ENCODE results near the gene ANXA4.
"Not testable (repeated sequence)": the region's sequence is repeated elsewhere in the genome, so short reads cannot be mapped to it uniquely, and the experiment has no call there.

The ANXA4 gene

GRCh38 chr2:69801745-69802290, 59.9 kb downstream of the ANXA4 start:
- in situ Hi-C loops (cut with MboI; ENCODE audit: low sequenced_read_pairs): no loop called here

- in situ Hi-C loops (cut with MboI; ENCODE audit: low sequenced_read_pairs): not testable (repeated sequence)
Measured at GRCh38 chr2:69802781-69803367, 60.9 kb downstream of the ANXA4 start.

GRCh38 chr2:69804416-69804815, 62.5 kb downstream of the ANXA4 start:
- in situ Hi-C loops (cut with MboI; ENCODE audit: low sequenced_read_pairs): no loop called here

GRCh38 chr2:69805887-69806286, 64.0 kb downstream of the ANXA4 start:
- in situ Hi-C loops (cut with MboI; ENCODE audit: low sequenced_read_pairs): no loop called here

- in situ Hi-C loops (cut with MboI; ENCODE audit: low sequenced_read_pairs): no loop called here
Measured at GRCh38 chr2:69807821-69808540, 66.0 kb downstream of the ANXA4 start.

GRCh38 chr2:69810550-69810949, 68.6 kb downstream of the ANXA4 start:
- in situ Hi-C loops (cut with MboI; ENCODE audit: low sequenced_read_pairs): no loop called here

- in situ Hi-C loops (cut with MboI; ENCODE audit: low sequenced_read_pairs): no loop called here
Measured at GRCh38 chr2:69811018-69811417, 69.1 kb downstream of the ANXA4 start.

GRCh38 chr2:69811591-69811990, 69.7 kb downstream of the ANXA4 start:
- in situ Hi-C loops (cut with MboI; ENCODE audit: low sequenced_read_pairs): no loop called here

- in situ Hi-C loops (cut with MboI; ENCODE audit: low sequenced_read_pairs): no loop called here
Measured at GRCh38 chr2:69815717-69816116, 73.8 kb downstream of the ANXA4 start.

GRCh38 chr2:69816923-69817542, 75.1 kb downstream of the ANXA4 start:
- in situ Hi-C loops (cut with MboI; ENCODE audit: low sequenced_read_pairs): no loop called here

- in situ Hi-C loops (cut with MboI; ENCODE audit: low sequenced_read_pairs): no loop called here
Measured at GRCh38 chr2:69817729-69818501, 76.0 kb downstream of the ANXA4 start.

GRCh38 chr2:69827796-69828540, 86.0 kb downstream of the ANXA4 start:
- in situ Hi-C loops (cut with MboI; ENCODE audit: low sequenced_read_pairs): no loop called here

GRCh38 chr2:69828938-69829255, 87.0 kb downstream of the ANXA4 start:
- in situ Hi-C loops (cut with MboI; ENCODE audit: low sequenced_read_pairs): no loop called here

- in situ Hi-C loops (cut with MboI; ENCODE audit: low sequenced_read_pairs): no loop called here
Measured at GRCh38 chr2:69829256-69830044, 87.5 kb downstream of the ANXA4 start, which contains the start of gene GMCL1. Gene GMCL1 (plus strand): TSS chr2:69829660. CDS start chr2:69829893, 233 bp downstream.

GRCh38 chr2:69830045-69830905, 88.3 kb downstream of the ANXA4 start:
- in situ Hi-C loops (cut with MboI; ENCODE audit: low sequenced_read_pairs): no loop called here

GRCh38 chr2:69830906-69831241, 88.9 kb downstream of the ANXA4 start:
- in situ Hi-C loops (cut with MboI; ENCODE audit: low sequenced_read_pairs): not testable (repeated sequence)

- in situ Hi-C loops (cut with MboI; ENCODE audit: low sequenced_read_pairs): no loop called here
Measured at GRCh38 chr2:69831354-69831905, 89.5 kb downstream of the ANXA4 start.

GRCh38 chr2:69833752-69834151, 91.8 kb downstream of the ANXA4 start:
- in situ Hi-C loops (cut with MboI; ENCODE audit: low sequenced_read_pairs): no loop called here

GRCh38 chr2:69835666-69836065, 93.7 kb downstream of the ANXA4 start:
- in situ Hi-C loops (cut with MboI; ENCODE audit: low sequenced_read_pairs): no loop called here

Data from hTERT RPE-1 (cell line).